H1 (cell line): ENCODE measurements around the gene RPS6KL1. TPM values are rescaled to one million over a fixed set of nuclear protein-coding genes. Genes with fewer than 3 reads are reported as not detected.

Source experiments
- BRCA1 ChIP-seq: IDR thresholded peaks from 2 replicates; pipeline ENCODE4 v1.6.1; 2012; ENCODE audit warnings: low read depth, low read length, improper control_type of control experiment
- POU5F1 ChIP-seq: IDR thresholded peaks from 2 replicates; pipeline ENCODE4 v1.6.1; 2011; ENCODE audit warnings: low read depth, mild to moderate bottlenecking, low read length, moderate library complexity
- RFX5 ChIP-seq: IDR thresholded peaks from 2 replicates; pipeline ENCODE4 v1.6.1; 2011; ENCODE audit warnings: low read depth, low read length, improper control_type of control experiment, borderline replicate concordance
- SAP30 ChIP-seq: fragments of 300-600 bp; sonication (generic); IDR thresholded peaks from 2 replicates; pipeline ENCODE4 v1.7.1; 2012; ENCODE audit warnings: low read length, moderate library complexity, mild to moderate bottlenecking, inconsistent platforms; ENCODE audit not compliant: insufficient read depth, insufficient replicate concordance
- TCF12 ChIP-seq: IDR thresholded peaks from 2 replicates; pipeline ENCODE4 v1.6.1; 2011; ENCODE audit warnings: low read depth, mild to moderate bottlenecking, low read length
- polyA plus RNA-seq, 7 experiments: library from polyadenylated mRNA; depleted of rRNA in 3 of 7; stranded (reverse) in 5 of 7; unstranded in 2 of 7; fragments of >200 nt in 5 of 7; fragments of 200-250 nt in 2 of 7; gene quantifications; 1 replicate in 5 of 7; 2 replicates in 1 of 7; 4 replicates in 1 of 7; pipeline versions ENCODE4 v1.2.1 to v1.2.3, GENCODE V29; 2011 to 2013; ENCODE audit warnings: missing spikeins in 2 of 7, mixed read lengths in 2 of 7
- total RNA-seq: library from RNA; stranded (reverse); fragmentation: NEBNext Ultra II Directional; extraction: Animal tissue kit (Norgen Biotek cat#: 25700); gene quantifications from 2 replicates; pipeline ENCODE4 v1.2.1, GENCODE V29; 2021
- TF ChIP-seq, protein P1 (sequence below): IDR thresholded peaks from 2 replicates; pipeline ENCODE4 v1.6.1; 2011; ENCODE audit warnings: low read depth, mild to moderate bottlenecking, low read length; ENCODE audit not compliant: insufficient read depth

RPS6KL1 gene
- total and polyA plus RNA-seq, 2 of the 8 experiments (the other 6 are each of a cell fraction or from before 2014, with no cell fraction given): 9.8 to 13.8 TPM

DNA sequence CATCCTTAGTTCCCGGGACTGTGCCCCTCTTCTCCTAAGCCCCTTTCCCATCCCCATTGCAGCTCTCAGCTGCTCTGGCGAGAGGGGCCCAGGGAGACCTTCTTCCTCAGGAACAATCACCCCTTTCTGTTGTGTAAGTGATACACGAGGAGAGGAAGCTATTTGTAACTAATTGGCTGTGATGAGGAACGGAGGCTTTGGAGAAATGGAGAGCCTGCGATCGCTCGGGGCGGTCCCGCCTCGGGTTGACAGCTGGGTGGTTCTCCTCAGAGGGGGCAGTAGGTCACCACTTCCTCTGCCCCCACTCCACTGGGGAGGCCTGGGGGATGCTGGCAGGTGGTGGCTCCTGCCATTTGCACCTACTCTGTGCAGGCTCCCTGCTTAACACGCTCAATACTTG lies 39.0 kb upstream of the RPS6KL1 start (continued):
- TF ChIP-seq SAP30: no peak
- no peak for TF ChIP-seq POU5F1
- no peak for TF ChIP-seq BRCA1
- TF ChIP-seq, protein P1, sequence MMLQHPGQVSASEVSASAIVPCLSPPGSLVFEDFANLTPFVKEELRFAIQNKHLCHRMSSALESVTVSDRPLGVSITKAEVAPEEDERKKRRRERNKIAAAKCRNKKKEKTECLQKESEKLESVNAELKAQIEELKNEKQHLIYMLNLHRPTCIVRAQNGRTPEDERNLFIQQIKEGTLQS: no peak
- no peak for TF ChIP-seq RFX5
- no peak for TF ChIP-seq TCF12
